Stimulated activated CD4-positive, alpha-beta T cell treated with anti-CD3 and anti-CD28 coated beads, TNF-alpha, amount 100 ng/mL, for 24 hours (primary cell): ENCODE data around the gene THRB.

Experiments used
- DNase-seq, 3 experiments: peaks; one replicate each; pipeline ENCODE4 v3.0.0-alpha.2; 2020; ENCODE audit warnings: low read depth in 3 of 3

The THRB gene

DNA sequence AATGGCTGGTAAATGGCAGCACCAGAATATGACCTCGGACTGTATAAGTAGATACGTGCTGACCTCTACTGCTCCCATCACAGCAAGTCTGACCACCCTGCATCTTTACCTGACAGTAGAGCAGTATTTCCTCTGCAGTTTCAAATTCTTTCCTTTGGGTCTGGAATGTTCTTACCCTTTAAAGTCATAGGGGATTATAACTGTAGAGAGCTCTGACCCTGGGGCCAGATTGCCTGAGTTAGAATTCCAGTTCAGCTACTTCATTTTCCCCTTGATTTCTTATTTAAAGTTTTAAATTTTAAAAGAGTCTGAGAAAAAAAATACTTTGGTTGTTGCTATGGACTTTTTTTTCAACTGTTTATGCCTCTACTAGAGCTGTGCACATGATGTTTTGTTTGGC lies 311.9 kb downstream of the THRB start:
- DNase-seq = no peak

DNA sequence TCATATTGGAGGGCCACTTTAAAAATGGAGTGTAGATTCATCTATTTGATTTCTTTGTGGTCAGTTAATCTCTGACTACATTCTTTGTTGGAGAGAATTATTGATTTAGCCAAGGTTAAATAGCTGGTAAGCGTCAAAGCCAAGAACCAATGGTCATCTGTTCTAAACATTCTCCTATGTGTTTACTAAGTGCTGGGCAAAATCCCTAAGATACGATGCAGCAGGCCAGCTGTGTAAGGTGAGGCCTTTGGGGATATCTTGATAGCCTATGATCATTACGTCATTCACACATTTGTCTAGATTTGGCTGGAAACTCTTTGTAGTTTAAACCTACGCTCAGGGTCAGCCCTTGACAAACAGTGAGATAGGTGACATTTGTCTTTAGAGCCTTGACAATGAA lies 313.4 kb downstream of the THRB start:
- no peak for DNase-seq

DNA sequence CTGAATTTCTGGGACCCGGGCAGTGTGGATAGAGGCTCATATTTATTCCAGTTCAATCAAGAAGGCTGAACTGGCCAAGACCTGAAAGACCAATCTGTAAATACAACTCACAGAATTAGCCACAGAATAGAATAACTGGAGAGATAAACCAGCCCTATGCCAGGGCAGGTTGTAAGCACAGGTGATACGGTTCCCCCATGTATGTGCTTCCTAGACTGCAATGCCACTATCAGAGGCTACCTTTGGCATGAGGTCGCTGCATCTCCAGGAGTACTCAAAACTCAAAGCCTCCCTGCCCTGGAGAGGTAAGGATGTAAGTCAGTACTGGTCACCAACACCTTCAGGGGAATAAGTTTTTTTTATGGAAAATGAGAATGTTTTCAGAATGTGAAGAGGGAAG lies 314.0 kb downstream of the THRB start:
- DNase-seq = no peak

DNA sequence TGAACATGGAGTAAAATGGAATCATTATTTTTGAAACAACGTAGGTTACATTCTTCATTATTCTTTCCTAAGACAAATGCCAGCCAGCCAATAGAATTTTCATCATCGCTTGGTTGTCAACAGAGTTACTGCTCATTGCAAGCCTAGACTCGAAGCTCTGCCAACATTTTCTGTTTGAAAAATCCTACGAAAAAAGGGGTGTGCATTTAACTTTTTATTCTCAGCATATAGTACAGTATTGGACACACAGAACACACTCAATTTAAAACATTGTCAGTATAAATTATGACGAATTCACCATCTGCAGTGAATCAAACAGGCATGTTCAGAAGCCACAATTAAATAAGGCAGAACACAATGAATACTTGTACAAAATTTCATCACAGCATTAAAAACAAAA lies 317.4 kb downstream of the THRB start:
- no peak for DNase-seq

DNA sequence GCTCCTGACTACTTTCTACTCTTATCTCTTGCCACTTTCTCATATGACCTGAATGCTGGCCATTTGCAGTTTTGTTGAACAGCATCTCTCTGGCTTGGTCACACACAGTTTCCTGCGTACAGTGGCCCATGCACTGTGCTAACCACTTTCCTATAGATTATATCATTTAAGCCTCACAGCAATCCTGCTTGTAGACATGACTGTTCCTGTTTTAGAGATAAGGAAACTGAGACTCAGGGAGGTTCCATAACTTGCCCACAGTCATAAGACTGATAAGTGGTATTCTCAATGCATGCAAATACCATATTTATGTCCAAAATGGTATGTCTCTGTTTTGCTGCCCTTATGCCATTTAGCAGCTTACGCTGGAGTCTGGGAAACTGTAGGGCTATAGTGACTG lies 320.0 kb downstream of the THRB start:
- DNase-seq = no peak

DNA sequence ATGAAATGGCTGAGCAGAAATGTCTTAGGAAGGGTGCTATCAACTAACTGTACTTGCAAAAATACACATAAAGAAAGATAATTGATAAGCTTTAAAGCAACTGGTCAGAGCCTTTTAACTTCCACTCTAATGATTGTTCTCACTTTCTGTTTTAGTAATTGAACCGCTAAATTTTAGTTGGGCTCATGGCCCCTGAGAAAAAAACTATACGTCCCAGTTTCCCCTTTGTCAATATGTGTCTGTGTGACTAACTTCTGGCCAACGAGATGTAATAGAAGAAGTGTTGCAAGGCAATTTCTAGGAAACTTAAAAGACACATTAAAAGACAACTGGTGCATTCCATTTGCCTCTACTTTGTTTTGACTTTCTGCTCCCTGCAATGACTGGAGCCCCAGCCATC lies 325.7 kb downstream of the THRB start:
- DNase-seq = no peak

DNA sequence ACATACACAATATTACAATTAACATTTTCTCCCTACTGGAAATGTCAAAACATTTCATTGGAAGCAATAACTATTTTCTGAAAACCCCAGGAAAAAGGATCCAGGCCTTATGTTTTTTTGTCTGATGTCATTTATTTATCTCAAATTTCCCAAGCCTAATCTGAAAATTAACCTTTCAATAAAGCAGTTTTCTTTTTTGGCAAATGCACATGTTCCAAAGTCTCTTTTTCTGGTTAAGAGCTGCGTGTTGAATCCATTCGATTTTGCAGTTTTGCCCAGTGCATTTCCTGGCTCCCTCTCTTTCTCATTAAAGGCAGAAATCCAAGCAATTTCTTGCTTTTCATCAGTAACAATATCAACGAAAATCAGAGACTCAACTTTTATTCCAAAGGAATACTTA lies 327.2 kb downstream of the THRB start:
- DNase-seq = no peak

DNA sequence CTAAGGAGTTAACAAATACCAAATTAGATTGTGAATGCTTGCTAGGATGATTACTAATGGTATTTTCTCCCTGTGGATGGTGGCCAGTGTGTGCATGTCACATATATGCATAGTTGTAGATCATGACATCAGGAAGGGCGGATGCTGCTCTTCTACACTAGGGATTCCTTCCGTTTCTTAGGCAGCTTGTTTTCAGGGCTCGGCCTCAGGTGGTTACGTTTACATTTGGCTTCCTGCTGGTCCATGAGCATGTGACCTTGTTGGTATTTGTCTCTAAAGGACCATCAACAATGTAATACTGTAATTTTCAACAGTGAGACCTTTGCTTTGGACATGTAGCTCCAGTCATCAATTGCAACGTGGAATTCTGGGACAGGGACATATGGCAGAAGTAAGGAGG lies 328.1 kb downstream of the THRB start:
- no peak for DNase-seq

DNA sequence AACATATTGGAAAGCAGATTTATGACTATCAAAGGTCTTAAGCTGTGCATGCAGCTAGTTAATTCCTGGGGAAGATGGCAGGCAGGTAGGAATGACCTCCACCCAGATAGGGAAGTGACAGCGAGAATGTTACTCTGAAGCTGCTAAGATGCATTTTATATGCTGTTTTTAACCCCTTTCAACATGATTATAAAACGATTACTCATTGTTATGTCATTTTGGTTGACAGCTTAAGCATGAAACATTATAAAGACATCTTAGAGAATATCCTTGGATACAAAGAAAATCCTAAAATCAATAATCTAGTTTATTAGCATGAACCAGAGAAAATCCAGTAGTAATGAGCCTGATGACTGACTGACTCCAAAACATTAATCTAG lies 329.1 kb downstream of the THRB start:
- no peak for DNase-seq

DNA sequence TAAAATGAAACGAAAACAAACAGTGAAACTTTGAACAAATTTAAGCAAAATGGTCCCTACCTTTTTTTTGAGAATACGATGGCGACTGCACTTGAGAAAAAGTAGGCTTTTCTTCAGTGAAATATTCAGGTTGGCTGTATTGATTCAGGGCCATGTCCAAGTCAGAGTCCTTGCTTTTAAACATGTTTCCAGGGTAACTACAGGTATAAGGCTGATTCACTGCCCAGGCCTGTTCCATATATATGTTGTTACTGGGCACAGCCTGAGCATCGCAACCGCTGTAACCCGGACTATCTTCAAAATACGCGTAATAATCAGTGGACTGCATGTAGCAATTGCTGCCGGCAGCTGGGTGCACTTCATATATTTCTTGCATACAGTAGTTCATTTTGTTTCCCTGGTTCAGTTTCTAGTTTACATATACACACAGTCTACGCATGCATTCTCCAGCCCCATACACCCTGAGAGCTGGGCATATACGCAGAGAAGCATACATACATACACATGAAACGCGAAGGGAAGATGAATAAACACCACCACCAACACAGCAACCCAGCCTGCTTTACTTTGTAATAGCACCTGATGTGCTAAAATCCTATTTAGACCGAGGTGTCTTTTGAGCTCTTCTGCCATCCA lies 329.6 kb downstream of the THRB start:
- no peak for DNase-seq

DNA sequence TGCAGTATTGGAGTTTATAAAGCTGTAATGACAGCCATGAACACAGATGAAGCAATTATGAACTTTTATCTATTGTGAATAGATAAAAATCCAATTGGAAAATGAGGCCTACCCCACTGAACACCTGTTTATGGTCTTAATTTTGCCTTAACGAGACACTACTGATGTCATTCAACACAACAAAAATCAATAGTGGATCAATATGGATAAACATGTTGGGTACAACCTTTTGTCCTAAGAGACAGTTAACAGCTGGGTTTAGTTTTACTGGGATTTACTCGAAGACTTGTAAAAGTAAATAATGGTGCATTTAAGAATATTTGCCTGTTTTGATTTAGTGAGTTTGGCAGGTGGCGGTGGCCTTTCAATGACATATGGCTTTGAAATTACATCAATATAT lies 331.7 kb downstream of the THRB start:
- DNase-seq = no peak

DNA sequence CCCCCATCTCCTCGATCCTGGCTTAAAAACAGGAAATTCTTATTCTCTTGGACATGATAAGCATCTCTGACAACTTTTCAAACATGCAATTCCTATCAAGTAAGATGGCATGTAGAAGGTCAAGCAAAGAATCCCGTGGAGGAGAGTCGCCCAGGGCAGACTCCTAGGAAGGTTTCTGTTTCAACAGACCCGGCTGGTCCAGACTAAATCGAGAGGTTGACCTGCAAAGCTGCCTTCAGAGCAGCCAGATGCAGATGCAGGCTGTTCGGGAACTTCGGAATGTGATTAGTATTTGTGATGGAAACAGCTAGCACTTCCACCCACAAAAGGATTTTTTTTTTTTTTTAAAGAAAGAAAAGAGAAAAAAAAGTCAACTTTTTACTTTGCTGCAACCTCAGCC lies 332.8 kb downstream of the THRB start:
- DNase-seq = no peak

DNA sequence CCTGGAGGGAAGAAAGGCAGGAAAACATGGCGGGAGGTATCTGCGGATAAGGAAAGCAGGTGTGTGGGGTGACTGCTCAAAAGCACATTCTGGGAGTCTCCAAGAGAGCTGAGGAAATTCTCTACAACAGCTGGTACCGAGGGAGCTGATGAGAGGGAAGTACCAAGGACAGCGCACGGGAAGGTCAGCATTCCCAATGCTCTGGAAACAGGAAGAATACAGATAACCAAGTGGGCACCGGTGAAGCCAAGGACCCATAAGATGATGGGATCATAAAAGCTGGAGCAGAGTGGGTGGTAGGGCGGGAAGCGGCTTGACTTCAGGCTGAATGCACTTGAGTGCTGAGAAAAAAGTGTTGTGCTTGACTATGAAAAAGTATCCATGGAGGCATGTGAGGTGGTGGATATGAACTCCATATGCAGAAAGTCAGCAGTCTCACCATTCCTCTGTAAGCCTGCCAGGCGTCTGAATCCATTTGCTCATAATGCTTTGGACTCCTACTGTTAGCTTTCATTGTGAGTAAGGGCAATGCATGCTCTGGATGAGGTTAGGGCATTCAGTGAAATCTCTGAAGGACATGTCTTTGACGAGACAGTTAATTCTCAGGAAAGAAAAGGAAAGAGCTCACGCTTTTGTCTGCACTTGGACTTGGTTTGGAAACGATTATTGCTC lies 334.1 kb downstream of the THRB start:
- no peak for DNase-seq

DNA sequence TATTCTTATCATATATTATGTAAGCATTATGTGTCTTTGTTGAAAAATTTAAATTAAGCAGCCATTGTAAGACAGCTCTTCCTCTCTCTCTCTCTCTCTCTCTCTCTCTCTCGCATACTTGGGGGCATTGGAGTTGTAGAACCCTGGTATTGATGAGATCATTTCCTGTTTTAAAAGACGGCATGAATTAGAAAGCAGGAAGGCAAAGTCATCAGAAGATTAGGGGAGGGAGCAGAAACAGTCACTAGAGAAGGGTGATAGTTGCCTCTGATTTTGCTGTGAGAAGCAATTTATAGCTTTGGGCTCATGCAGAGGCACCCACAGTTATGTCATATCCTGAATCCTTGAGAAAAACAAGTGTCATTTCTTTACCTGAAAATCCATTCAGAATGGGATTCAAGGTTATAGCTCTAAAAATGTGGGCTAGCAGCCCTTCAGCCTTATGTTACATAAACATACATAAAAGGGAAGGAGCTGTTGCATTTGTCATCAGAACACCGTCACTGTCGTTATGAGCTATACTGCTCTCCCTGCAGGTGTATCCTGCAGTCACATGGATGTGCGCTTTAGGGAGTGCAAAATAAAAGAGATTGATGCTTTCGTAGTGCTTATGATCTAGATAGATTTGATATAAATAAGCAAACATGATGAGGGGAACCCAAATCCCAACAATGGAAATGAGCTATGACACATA lies 335.7 kb downstream of the THRB start:
- DNase-seq = no peak

DNA sequence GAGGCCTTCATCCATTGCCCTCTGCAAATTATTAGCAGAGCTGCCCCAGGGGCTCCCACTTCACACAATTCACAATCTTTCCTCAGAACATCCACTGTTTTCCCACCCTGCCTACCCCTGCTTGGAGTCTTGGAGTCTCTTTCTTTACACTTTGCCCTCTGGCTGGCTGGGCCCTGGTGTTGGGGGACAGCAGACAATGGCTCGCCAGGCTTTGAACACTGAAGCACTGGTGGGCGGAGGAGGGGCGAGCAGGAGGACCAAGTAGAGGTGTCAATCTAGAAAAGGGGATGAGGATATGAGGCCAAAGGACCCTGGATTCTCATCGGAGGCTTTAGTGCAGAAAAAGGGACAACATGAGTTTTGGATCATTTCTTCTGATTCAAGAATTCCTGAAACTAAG lies 337.5 kb downstream of the THRB start:
- no peak for DNase-seq

DNA sequence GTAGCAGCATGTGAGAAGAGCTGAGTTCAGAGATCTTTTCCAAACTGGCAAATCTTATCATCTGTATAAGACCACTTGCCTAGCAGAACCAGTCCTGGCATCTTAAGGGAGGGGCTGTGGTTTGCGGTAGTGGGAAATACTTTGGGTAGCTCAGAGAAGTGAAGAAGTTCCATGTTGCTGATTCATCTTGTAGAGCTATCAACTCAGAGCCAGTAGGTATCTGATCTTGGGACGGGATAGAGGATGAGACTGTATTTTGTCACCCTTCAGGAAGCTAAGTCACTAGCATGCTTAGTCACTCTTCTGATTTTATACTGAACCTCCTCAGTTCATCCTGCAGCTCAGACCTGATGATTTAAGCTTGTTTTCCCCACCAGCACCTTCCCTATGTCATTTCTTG lies 338.2 kb downstream of the THRB start:
- no peak for DNase-seq

DNA sequence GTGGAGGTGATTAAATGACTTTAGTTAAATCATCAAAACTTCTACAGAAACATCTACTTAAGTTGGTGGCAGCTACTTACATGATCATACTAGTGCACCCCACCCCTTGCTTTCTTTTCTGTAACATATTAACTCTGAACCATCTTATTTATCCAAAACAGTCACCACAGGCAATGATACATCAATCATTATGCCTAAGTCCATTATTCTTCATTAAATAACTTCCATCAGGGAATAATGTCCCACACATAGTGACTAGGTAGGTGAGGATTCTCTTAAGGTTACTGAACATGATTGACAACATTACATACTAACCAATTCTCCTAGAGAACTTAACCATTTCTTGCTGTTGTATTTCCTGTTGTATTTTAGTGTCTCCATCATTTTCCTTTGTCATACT lies 339.4 kb downstream of the THRB start:
- no peak for DNase-seq

DNA sequence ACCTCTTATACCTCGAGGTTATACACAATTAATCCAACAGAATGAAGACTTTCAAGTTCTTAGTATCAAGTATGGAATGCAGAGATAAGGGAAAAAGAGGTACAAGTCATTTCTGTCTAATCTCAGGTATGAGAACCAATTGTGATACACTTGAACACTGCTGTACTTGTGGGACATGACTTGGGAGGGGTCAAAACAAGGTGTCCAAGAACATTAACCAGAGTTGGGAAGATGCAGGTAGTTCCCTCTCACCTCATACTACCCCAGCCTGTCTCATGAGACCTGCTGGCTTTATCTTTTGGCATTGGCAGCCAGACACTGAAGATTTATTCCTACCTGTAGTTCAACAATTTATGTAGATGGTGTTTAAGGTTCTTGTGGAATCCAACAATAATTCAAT lies 339.9 kb downstream of the THRB start:
- no peak for DNase-seq

DNA sequence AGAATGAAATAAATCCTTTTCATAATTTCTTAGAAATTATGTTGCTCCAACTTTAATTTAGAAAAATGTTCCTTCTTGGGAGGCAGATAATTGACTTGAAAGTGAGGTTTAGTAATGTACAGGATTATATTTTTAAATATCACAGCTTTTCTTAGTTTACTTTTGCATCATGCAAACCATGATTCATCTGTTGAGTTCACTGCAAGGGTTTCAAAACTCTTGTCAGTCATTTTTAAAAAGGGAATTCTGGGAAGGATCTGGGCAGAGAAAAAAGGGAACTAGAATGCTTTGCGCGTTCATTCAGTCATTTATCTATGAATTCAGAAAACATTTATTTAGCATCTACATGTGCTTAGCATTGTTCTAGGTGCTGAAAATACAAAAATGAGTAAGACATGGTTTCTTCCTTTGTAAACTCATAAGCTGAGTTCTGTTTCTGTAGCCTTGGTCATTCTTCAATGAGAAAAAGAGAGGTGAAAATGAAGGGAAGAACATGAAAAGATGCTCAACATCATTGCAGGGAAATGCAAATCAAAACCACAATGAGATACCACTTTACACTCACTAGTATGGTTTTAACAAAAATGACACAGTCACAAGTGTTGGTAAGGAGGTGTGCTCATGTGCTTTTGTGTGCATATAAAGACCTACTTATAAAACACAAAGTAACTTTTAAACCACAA lies 340.5 kb downstream of the THRB start:
- DNase-seq = no peak

DNA sequence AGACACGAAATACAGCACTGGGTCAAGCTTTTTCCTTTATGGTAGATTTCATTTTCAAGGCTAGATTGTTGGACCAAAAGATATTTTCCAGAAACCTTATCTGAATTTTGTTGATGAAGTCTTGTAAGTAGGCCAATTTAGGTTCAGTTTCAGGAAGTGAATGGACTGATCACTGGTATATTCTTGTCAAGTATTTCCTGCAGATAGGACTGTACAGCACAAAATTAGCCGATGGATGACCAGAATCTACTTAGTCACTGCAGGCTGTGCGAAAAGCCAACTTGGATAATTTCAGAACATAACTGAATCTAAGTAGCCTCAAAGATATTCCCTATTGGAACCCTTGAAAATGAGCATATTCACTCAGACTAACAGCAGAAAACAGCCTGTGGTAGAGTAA lies 343.1 kb downstream of the THRB start:
- DNase-seq = no peak

DNA sequence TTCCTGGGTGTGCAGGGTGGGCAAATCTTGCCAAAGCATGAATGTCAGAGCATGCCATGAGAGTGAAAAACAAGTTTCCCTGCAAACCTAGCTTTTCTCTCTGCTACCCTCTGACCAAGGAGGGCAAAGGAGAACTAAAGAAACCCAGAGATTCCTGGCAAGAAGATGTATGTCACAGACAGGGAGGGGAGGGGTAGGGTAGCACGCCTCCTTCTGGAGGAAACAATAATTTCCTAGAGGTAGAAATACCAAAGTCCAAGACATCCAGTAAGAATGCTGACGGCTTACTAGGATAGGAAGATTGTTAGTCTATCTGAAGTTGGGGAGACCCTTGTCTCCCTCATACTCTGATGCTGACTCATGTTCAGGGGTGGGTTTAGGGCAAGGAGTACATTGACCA lies 345.6 kb downstream of the THRB start:
- DNase-seq = no peak

DNA sequence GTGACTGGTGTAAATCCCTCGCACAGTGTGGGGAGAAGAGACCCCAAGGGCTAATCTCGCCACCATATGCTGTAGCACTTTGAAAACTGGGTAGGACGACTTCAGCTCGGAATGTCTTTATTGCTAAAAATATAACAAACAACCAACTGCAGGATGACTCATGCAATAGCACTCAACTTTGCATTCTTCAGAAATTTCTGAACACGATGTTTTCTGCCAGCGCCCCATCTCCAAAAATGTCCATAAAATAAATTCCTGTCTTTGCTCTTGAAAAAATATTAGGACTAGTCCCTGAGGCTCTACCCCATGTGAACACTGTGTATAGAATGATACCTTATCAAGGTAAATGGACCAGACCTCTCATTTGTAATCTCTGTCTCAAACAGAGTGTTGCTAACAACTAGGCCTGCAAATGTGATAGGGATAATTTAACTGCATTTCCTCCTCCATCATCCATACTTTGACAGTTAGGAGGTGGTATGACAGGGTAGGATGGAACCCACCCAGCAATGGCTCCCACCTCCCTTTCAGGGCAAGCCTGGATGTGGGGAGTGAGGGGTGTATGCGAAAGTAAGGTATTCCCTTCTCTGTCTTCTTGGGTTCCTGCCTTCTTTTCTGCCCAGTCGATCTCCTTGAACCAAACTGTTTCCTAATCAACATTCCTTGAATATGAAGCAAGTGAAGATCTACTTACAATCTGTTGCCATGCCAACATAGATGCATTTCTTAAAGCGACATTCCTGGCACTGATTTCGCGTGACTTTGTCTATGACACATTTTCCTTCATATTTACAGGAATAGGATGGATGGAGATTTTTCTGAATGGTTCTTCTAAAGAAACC lies 348.4 kb downstream of the THRB start:
- DNase-seq = no peak
